Liver (tissue), 3 donors: Measurements from ENCODE around the gene CDH13.

Experiments
- CTCF ChIP-seq: fragments of 150-350 bp; IDR thresholded peaks from 2 replicates; pipeline ENCODE4 v1.5.1; 2017; ENCODE audit warnings: improper control_type of control experiment, low read depth, low read length; ENCODE audit not compliant: missing input control
- RAD21 ChIP-seq, 2 donors: IDR thresholded peaks; 2 replicates each; pipeline ENCODE4 v1.6.1; 2016; ENCODE audit warnings: antibody characterized with exemption in 2 of 2, mild to moderate bottlenecking in 2 of 2
- SP1 ChIP-seq: IDR thresholded peaks from 2 replicates; pipeline ENCODE4 v1.6.1; 2018; ENCODE audit warnings: antibody characterized with exemption, mild to moderate bottlenecking
- donor health status: healthy.
- donor health status: healthy.

- TF ChIP-seq CTCF (no peak), SP1 (no peak), RAD21 (IDR thresholded peaks at IDR 0.05) (no peak)
Observed at GRCh38 chr16:82638095-82638798, 11.5 kb downstream of the CDH13 start.
